DND-41 (cell line): ENCODE results near the gene ULBP2.
"Not testable (repeated sequence)": the region's sequence is repeated elsewhere in the genome, so short reads cannot be mapped to it uniquely, and the experiment has no call there.

Source experiments
- ATAC-seq: fragments of 200-7000 bp; cut with Tn5 transposase; 3 replicates; pipeline ENCODE4 v1.9.1; 2021; ENCODE audit warnings: low read depth; ENCODE audit not compliant: insufficient read depth
- DNase-seq: peaks from one replicate; pipeline ENCODE4 v3.0.0-alpha.2; 2020
- H2AFZ ChIP-seq: 2 replicates; pipeline ENCODE4 v1.6.0; 2012; ENCODE audit warnings: low read depth, low read length
- H3K27ac ChIP-seq: 2 replicates; pipeline ENCODE4 v1.5.1; 2012; ENCODE audit warnings: low read length, inconsistent platforms
- H3K27me3 ChIP-seq: fragments of 200-600 bp; sonication (generic); 2 replicates; pipeline ENCODE4 v1.6.0; 2012; ENCODE audit warnings: low read length, mild to moderate bottlenecking, inconsistent platforms; ENCODE audit not compliant: insufficient read depth, poor library complexity
- H3K36me3 ChIP-seq: 2 replicates; pipeline ENCODE4 v1.5.1; 2012; ENCODE audit warnings: low read length, inconsistent platforms; ENCODE audit not compliant: insufficient read depth
- H3K4me1 ChIP-seq: 2 replicates; pipeline ENCODE4 v1.5.1; 2012; ENCODE audit warnings: mild to moderate bottlenecking, low read length; ENCODE audit not compliant: insufficient read depth
- H3K4me2 ChIP-seq: 2 replicates; pipeline ENCODE4 v1.6.0; 2012; ENCODE audit warnings: mild to moderate bottlenecking, moderate library complexity, low read length, inconsistent platforms; ENCODE audit not compliant: insufficient read depth
- H3K4me3 ChIP-seq, 2 experiments: fragments of 200-600 bp in 1 of 2; shearing (Covaris generic) in 1 of 2; 2 replicates each; pipeline ENCODE4 v1.5.1; 2012 to 2016; ENCODE audit warnings: inconsistent platforms in 2 of 2, low read length in 2 of 2, mild to moderate bottlenecking in 2 of 2, low read depth in 1 of 2, moderate library complexity in 1 of 2
- H3K79me2 ChIP-seq: 2 replicates; pipeline ENCODE4 v1.6.0; 2012; ENCODE audit warnings: low read length, inconsistent platforms; ENCODE audit not compliant: insufficient read depth
- H3K9ac ChIP-seq: 2 replicates; pipeline ENCODE4 v1.6.0; 2012; ENCODE audit warnings: low read depth, mild to moderate bottlenecking, inconsistent platforms, low read length, moderate library complexity
- H3K9me3 ChIP-seq: 2 replicates; pipeline ENCODE4 v1.5.1; 2012; ENCODE audit warnings: low read length, moderate library complexity, mild to moderate bottlenecking, inconsistent platforms; ENCODE audit not compliant: insufficient read depth, severe bottlenecking
- H4K20me1 ChIP-seq: 2 replicates; pipeline ENCODE4 v1.6.0; 2012; ENCODE audit warnings: low read length; ENCODE audit not compliant: insufficient read depth
- EZH2 ChIP-seq: IDR thresholded peaks from 3 replicates; pipeline ENCODE4 v1.6.1; 2012; ENCODE audit warnings: borderline replicate concordance, low read depth, mild to moderate bottlenecking, moderate library complexity, low read length, inconsistent platforms; ENCODE audit not compliant: severe bottlenecking
- TF ChIP-seq, protein P1 (sequence below): IDR thresholded peaks from 2 replicates; pipeline ENCODE4 v1.5.1; 2012; ENCODE audit warnings: borderline replicate concordance, low read length, moderate library complexity, mild to moderate bottlenecking; ENCODE audit not compliant: poor library complexity, severe bottlenecking; ENCODE audit errors: extremely low read depth

ULBP2 gene

DNA sequence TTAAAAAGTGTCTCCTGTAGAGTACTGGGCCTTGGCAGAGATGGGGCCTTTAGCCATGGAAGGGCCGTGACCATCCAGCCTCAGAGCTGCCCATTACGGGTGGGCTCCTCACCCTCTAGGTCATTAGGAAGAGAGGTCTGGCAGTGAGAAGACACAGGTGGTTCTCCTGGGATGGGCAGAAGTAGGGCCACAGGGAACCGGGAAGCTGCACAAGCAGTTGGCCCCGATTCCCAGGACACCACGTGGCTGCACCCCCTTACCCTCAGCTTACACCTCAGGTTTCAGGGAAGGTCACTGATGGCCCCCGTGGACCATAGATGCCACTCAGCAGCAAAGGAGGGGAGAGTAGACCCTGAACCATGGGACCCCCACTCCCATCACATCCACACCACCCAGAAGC is 20.5 kb upstream of the ULBP2 start:
- Histone ChIP-seq H4K20me1 (no peaks in the 10 kb centered on the region; the same call in none of the 2 replicates), H2AFZ (no peak overlapping the region), H3K4me3 (no peak overlapping the region), H3K4me2 (no peak overlapping the region), H3K9ac (no peak overlapping the region), H3K4me1 (peaks cover 7% of the 10 kb centered on the region; the same call in 1 of the 2 replicates), H3K79me2 (no peaks in the 10 kb centered on the region), H3K27ac (no peak overlapping the region), H3K9me3 (no peaks in the 10 kb centered on the region), H3K36me3 (no peaks in the 10 kb centered on the region), H3K27me3 (peaks cover 35% of the 10 kb centered on the region)
- DNase-seq (no peak), ATAC-seq (no peak)
- no peak for TF ChIP-seq EZH2
- TF ChIP-seq, protein P1, sequence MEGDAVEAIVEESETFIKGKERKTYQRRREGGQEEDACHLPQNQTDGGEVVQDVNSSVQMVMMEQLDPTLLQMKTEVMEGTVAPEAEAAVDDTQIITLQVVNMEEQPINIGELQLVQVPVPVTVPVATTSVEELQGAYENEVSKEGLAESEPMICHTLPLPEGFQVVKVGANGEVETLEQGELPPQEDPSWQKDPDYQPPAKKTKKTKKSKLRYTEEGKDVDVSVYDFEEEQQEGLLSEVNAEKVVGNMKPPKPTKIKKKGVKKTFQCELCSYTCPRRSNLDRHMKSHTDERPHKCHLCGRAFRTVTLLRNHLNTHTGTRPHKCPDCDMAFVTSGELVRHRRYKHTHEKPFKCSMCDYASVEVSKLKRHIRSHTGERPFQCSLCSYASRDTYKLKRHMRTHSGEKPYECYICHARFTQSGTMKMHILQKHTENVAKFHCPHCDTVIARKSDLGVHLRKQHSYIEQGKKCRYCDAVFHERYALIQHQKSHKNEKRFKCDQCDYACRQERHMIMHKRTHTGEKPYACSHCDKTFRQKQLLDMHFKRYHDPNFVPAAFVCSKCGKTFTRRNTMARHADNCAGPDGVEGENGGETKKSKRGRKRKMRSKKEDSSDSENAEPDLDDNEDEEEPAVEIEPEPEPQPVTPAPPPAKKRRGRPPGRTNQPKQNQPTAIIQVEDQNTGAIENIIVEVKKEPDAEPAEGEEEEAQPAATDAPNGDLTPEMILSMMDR, result no peak

DNA sequence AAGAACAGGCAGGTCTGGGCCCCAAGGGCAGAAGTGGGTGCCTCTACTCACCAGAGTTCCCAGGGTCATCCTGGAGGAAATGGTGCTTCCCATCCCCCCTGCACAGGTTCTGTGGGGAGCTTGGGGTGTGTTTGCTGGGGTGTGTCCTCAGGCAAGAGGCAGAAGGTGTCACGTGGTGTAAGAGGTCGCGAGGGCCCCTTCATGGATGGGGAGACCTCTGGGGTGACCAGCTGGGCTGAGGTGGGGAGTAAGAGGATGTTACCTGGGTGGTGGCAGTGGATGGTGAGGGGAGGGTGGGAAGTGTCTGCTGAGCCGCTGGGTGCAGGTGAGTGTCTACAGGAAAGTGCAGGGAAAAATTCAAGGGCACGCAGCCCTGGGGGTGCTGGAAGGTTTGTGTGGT is 19.7 kb upstream of the ULBP2 start:
- ATAC-seq, H3K79me2 ChIP-seq, H4K20me1 ChIP-seq, H3K36me3 ChIP-seq, H3K4me2 ChIP-seq, H3K27ac ChIP-seq, H2AFZ ChIP-seq, H3K4me3 ChIP-seq, H3K4me1 ChIP-seq, DNase-seq, H3K9me3 ChIP-seq, H3K9ac ChIP-seq: not testable (repeated sequence)
- peaks cover 40% of the 10 kb centered on the region for H3K27me3 ChIP-seq

DNA sequence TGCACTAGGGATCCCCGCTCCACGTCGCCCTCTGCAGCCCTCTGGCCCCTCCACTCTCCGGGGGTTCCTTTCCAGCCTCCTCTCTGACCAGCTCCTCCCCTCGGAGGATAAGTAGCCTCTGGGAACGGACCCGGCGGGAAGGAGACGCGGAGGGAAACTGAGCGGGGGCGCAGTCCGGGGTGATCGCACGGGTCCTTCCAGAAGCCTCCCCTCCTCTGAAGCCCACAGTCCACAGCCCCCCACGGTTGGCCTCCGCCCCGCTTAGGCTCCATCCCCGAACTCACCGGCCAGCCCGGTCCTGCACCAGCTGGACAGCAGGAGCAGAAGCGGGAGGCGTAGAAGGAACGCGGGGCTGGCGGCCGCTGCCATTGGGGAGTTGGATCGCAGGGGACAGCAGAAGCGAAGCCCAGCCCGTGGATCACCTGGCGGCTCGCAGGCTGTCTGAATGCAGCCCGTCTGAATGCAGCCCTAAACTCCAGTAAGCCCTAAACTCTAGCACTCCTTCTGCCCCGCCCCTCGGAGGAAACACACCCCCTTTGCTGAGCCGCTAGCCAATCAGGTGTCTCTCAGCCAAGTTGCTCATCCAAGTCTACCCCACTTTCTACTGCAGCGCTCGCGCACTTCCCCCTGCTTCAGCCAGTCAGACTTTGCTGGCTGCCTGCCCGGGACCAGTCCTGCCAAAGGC is 19.0 kb upstream of the ULBP2 start, which contains the start of gene RAET1G:
RAET1G (minus strand) TSS at position 480 of the 685 bp plus-strand sequence; CDS start at position 369, 111 bp downstream.
- H3K27me3 ChIP-seq, result peaks cover 40% of the 10 kb centered on the region
- H2AFZ ChIP-seq, result no peak within 1 kb of the TSS
- no peaks in the 10 kb centered on the region for H3K36me3 ChIP-seq
- 0 out of 2 replicates have a peak within 1 kb of the TSS, but pooled peaks have one; percentile 11 for H3K4me2 ChIP-seq
- H3K79me2 ChIP-seq, result no peaks in the 10 kb centered on the region
- no peak within 1 kb of the TSS for H3K27ac ChIP-seq
- no peak for TF ChIP-seq EZH2
- TF ChIP-seq, protein P1, result peak; percentile 6
- ATAC-seq (peak; percentile 80), DNase-seq (peak; percentile 68)
- H3K9ac ChIP-seq, result no peak within 1 kb of the TSS
- peaks cover 7% of the 10 kb centered on the region; the same call in 1 of the 2 replicates for H3K4me1 ChIP-seq
- H3K4me3 ChIP-seq, result no peak within 1 kb of the TSS
- no peaks in the 10 kb centered on the region for H3K9me3 ChIP-seq
- no peaks in the 10 kb centered on the region; the same call in none of the 2 replicates for H4K20me1 ChIP-seq

DNA sequence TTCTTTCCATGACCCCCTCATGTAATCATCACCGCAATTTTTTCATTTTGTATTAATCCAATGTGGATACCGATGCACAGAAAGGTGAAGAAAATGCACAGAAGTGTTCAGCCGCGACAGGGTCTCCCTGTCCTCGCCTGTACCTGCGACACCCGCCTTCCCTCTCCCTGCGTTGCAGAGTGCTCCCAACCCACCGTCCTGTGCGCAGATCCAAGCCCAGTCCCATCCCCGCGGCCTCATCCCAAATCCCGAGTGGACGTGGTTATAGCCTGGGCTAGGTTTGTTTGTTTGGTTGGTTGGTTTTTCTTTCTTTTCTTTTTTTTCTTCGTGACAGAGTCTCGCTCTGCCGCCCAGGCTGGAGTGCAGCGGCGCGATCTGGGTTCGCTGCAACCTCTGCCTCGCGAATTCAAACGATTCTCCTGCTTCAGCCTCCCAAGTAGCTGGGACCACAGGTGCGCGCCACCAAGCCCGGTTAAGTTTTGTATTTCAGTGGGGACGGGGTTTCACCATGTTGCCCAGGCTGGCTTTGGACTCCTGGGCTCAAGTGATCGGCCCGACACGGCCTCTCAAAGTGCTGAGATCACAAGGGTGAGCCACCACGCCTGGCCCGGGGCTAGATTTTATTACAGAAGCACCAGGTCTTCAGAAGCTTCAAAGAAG is 18.4 kb upstream of the ULBP2 start:
- no peak for ATAC-seq
- H3K27ac ChIP-seq, result no peak overlapping the region
- H3K27me3 ChIP-seq, result peaks cover 40% of the 10 kb centered on the region
- H3K4me1 ChIP-seq, result peaks cover 7% of the 10 kb centered on the region; the same call in 1 of the 2 replicates
- no peaks in the 10 kb centered on the region for H3K79me2 ChIP-seq
- DNase-seq, result no peak
- no peak overlapping the region for H3K4me3 ChIP-seq
- no peak overlapping the region for H2AFZ ChIP-seq
- no peaks in the 10 kb centered on the region; the same call in none of the 2 replicates for H4K20me1 ChIP-seq
- H3K36me3 ChIP-seq, result no peaks in the 10 kb centered on the region
- H3K9ac ChIP-seq, result no peak overlapping the region
- no peak for TF ChIP-seq EZH2
- TF ChIP-seq, protein P1, result no peak
- H3K4me2 ChIP-seq, result 0 out of 2 replicates have a peak overlapping the region, but pooled peaks have one; percentile 11
- no peaks in the 10 kb centered on the region for H3K9me3 ChIP-seq
